HG03565 (cell line): ENCODE data around the gene HNRNPR.
A peak's percentile ranks its signal among the peaks of the same experiment; 100 is the strongest.

Experiments used
- ATAC-seq: cut with Tn5 transposase; IDR thresholded peaks from one replicate; pipeline ENCODE4 v1.9.1; 2021; ENCODE audit warnings: mild to moderate bottlenecking, moderate library complexity; ENCODE audit not compliant: unreplicated experiment

The HNRNPR gene

GRCh38 chr1:23369335-23370013, 25.4 kb upstream of the HNRNPR start, which contains the start of gene ZNF436:
Gene ZNF436 (minus strand): TSS chr1:23369836. CDS start chr1:23368005, 1,831 bp downstream.
- no peak for ATAC-seq

GRCh38 chr1:23368562-23369334, 24.7 kb upstream of the HNRNPR start:
- peak; percentile 45 for ATAC-seq

GRCh38 chr1:23367791-23368561, 23.9 kb upstream of the HNRNPR start:
- peak; percentile 84 for ATAC-seq

GRCh38 chr1:23367451-23367790, 23.3 kb upstream of the HNRNPR start:
- ATAC-seq: no peak

GRCh38 chr1:23366598-23366997, 22.5 kb upstream of the HNRNPR start:
- no peak for ATAC-seq

- ATAC-seq: no peak
Observed at GRCh38 chr1:23366146-23366545, 22.1 kb upstream of the HNRNPR start.

GRCh38 chr1:23362218-23362713, 18.2 kb upstream of the HNRNPR start:
- ATAC-seq: no peak

GRCh38 chr1:23358310-23358875, 14.3 kb upstream of the HNRNPR start:
- ATAC-seq: no peak

- no peak for ATAC-seq
Observed at GRCh38 chr1:23357138-23357908, 13.2 kb upstream of the HNRNPR start.

- ATAC-seq: no peak
Observed at GRCh38 chr1:23356471-23357137, 12.5 kb upstream of the HNRNPR start.

GRCh38 chr1:23354245-23354644, 10.2 kb upstream of the HNRNPR start:
- ATAC-seq: no peak

- no peak for ATAC-seq
Observed at GRCh38 chr1:23352096-23352695, 8.1 kb upstream of the HNRNPR start.

GRCh38 chr1:23345920-23346319, 1.8 kb upstream of the HNRNPR start:
- no peak for ATAC-seq

GRCh38 chr1:23344987-23345472, 946 bp upstream of the HNRNPR start:
- ATAC-seq: no peak

GRCh38 chr1:23343221-23344110, 618 bp downstream of the HNRNPR start:
- no peak for ATAC-seq

GRCh38 chr1:23341931-23342692, 2.0 kb downstream of the HNRNPR start:
- ATAC-seq: no peak

- no peak for ATAC-seq
Observed at GRCh38 chr1:23339632-23340031, 4.5 kb downstream of the HNRNPR start.

GRCh38 chr1:23337869-23338268, 6.2 kb downstream of the HNRNPR start:
- ATAC-seq: no peak
